PC-3 (cell line): ENCODE data around the gene ATP23.

Source experiments
- EZH2 ChIP-seq: fragments of 300-600 bp; sonication (generic); IDR thresholded peaks from one replicate; pipeline ENCODE4 v1.6.1; 2017; ENCODE audit warnings: antibody characterized with exemption, mild to moderate bottlenecking, low read length; ENCODE audit not compliant: unreplicated experiment
- EZH2phosphoT487 ChIP-seq: fragments of 300-600 bp; sonication (generic); IDR thresholded peaks from 2 replicates; pipeline ENCODE4 v1.6.1; 2018; ENCODE audit warnings: mild to moderate bottlenecking, antibody characterized with exemption, low read length, borderline replicate concordance
- TF ChIP-seq, protein P1 (sequence below): fragments of 300-600 bp; sonication (generic); conservative IDR thresholded peaks from 2 replicates; pipeline ENCODE4 v1.5.1; 2017; ENCODE audit warnings: antibody characterized with exemption, low read depth, mild to moderate bottlenecking, low read length

DNA sequence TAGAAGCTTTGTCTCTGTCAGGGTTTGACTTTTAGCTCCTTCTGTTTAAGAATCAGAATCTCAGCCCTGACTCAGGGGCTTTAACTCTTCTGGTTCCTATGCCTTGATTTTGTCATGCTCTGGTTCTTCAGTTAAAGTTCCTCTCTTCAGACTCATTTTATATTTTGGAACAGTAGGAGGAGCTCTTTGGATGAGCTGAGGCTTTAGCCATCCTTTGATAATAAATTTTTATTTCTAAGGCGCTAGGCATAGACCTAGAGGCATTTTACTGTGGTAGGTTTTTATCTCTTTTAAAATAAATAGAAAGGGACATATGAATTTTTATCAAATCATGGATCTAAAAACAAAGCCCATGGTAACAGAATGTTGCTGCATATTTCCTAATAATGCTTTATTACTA lies 51.7 kb downstream of the ATP23 start:
- TF ChIP-seq, protein P1, sequence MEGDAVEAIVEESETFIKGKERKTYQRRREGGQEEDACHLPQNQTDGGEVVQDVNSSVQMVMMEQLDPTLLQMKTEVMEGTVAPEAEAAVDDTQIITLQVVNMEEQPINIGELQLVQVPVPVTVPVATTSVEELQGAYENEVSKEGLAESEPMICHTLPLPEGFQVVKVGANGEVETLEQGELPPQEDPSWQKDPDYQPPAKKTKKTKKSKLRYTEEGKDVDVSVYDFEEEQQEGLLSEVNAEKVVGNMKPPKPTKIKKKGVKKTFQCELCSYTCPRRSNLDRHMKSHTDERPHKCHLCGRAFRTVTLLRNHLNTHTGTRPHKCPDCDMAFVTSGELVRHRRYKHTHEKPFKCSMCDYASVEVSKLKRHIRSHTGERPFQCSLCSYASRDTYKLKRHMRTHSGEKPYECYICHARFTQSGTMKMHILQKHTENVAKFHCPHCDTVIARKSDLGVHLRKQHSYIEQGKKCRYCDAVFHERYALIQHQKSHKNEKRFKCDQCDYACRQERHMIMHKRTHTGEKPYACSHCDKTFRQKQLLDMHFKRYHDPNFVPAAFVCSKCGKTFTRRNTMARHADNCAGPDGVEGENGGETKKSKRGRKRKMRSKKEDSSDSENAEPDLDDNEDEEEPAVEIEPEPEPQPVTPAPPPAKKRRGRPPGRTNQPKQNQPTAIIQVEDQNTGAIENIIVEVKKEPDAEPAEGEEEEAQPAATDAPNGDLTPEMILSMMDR = no peak
- TF ChIP-seq EZH2 = no peak
- TF ChIP-seq EZH2phosphoT487 = no peak
